HEK293 (cell line): ENCODE results near the gene LAMP5.

ENCODE experiments used
- CTCF ChIA-PET: fragments of 350-600 bp; formaldehyde crosslinking; extraction: SDS; loops from one replicate; lab custom pipeline; 2021; ENCODE audit warnings: antibody characterized with exemption; lab: Yijun Ruan, JAX
- POLR2A ChIA-PET: fragments of 300-600 bp; formaldehyde crosslinking; extraction: SDS; loops from one replicate; lab custom pipeline; 2020; ENCODE audit warnings: antibody characterized with exemption, inconsistent platforms; lab: Yijun Ruan, JAX
- H3K27ac ChIP-seq: fragments of 200-500 bp; sonication (Bioruptor generic); 2 replicates; pipeline ENCODE4 v1.5.1; 2014; ENCODE audit warnings: low read depth, low read length, control low read depth, inconsistent platforms; ENCODE audit errors: extremely low read depth
- H3K36me3 ChIP-seq, 2 experiments: fragments of 200-500 bp in 1 of 2; sonication (Bioruptor generic) in 1 of 2; 1 replicate in 1 of 2; 2 replicates in 1 of 2; pipeline ENCODE4 v1.5.1; 2014 to 2017; ENCODE audit warnings: inconsistent platforms in 2 of 2, low read length in 2 of 2; ENCODE audit not compliant: control insufficient read depth in 2 of 2, insufficient read depth in 1 of 2
- H3K4me1 ChIP-seq: fragments of 200-500 bp; sonication (Bioruptor generic); 2 replicates; pipeline ENCODE4 v1.5.1; 2014; ENCODE audit warnings: mild to moderate bottlenecking, low read length, inconsistent platforms; ENCODE audit not compliant: control insufficient read depth, insufficient read depth
- H3K4me3 ChIP-seq: 2 replicates; pipeline ENCODE4 v1.5.1; 2011; ENCODE audit warnings: low read depth, mild to moderate bottlenecking, control low read depth, low read length, moderate library complexity
- H3K9me3 ChIP-seq: fragments of 200-500 bp; sonication (Bioruptor generic); 2 replicates; pipeline ENCODE4 v1.5.1; 2014; ENCODE audit warnings: low read depth, low read length, inconsistent platforms; ENCODE audit not compliant: control insufficient read depth, insufficient read depth
- BCL11B ChIP-seq: fragments of 450-650 bp; formaldehyde crosslinking; IDR thresholded peaks from 2 replicates; pipeline ENCODE4 v1.5.1; 2016; ENCODE audit warnings: low read depth, missing biosample characterization, missing genetic modification characterization
- GLI2 ChIP-seq: fragments of 450-650 bp; formaldehyde crosslinking; IDR thresholded peaks from 2 replicates; pipeline ENCODE4; 2017; ENCODE audit warnings: missing biosample characterization, missing genetic modification characterization, low read depth, borderline replicate concordance
- GLI4 ChIP-seq: fragments of 450-650 bp; formaldehyde crosslinking; IDR thresholded peaks from 2 replicates; pipeline ENCODE4 v1.5.1; 2016; ENCODE audit warnings: missing biosample characterization, missing genetic modification characterization
- KLF9 ChIP-seq: fragments of 450-650 bp; formaldehyde crosslinking; IDR thresholded peaks from 2 replicates; pipeline ENCODE4 v1.5.1; 2016; ENCODE audit warnings: missing biosample characterization, missing genetic modification characterization, low read depth
- SCRT1 ChIP-seq: fragments of 450-650 bp; formaldehyde crosslinking; IDR thresholded peaks from 2 replicates; pipeline ENCODE4 v1.5.1; 2016; ENCODE audit warnings: missing biosample characterization, missing genetic modification characterization, borderline replicate concordance
- ZFP3 ChIP-seq: fragments of 450-650 bp; formaldehyde crosslinking; IDR thresholded peaks from 2 replicates; pipeline ENCODE4 v1.5.1; 2016; ENCODE audit warnings: low read depth, missing biosample characterization, missing genetic modification characterization
- ZFP69B ChIP-seq: fragments of 450-650 bp; formaldehyde crosslinking; IDR thresholded peaks from 2 replicates; pipeline ENCODE4 v1.5.1; 2016; ENCODE audit warnings: missing biosample characterization, missing genetic modification characterization
- ZNF169 ChIP-seq: fragments of 450-650 bp; formaldehyde crosslinking; IDR thresholded peaks from 2 replicates; pipeline ENCODE4 v1.5.1; 2016; ENCODE audit warnings: missing biosample characterization, missing genetic modification characterization
- ZNF274 ChIP-seq, 2 experiments: fragments of 200-500 bp in 1 of 2; fragments of 450-650 bp in 1 of 2; sonication (Bioruptor generic) in 1 of 2; formaldehyde crosslinking in 1 of 2; IDR thresholded peaks; 2 replicates each; pipeline versions ENCODE4 v1.5.1 to v1.6.1; 2014 to 2016; ENCODE audit warnings: borderline replicate concordance in 1 of 2, inconsistent platforms in 1 of 2, low read length in 1 of 2, missing biosample characterization in 1 of 2, missing genetic modification characterization in 1 of 2
- ZNF449 ChIP-seq: fragments of 450-650 bp; formaldehyde crosslinking; IDR thresholded peaks from 2 replicates; pipeline ENCODE4 v1.5.1; 2017; ENCODE audit warnings: missing biosample characterization, mild to moderate bottlenecking, missing genetic modification characterization, moderate library complexity
- ZNF621 ChIP-seq: fragments of 450-650 bp; formaldehyde crosslinking; IDR thresholded peaks from 2 replicates; pipeline ENCODE4 v1.5.1; 2017; ENCODE audit warnings: missing biosample characterization, missing genetic modification characterization
- ZNF654 ChIP-seq: fragments of 450-650 bp; formaldehyde crosslinking; IDR thresholded peaks from 2 replicates; pipeline ENCODE4 v1.5.1; 2016; ENCODE audit warnings: low read depth, missing biosample characterization, missing genetic modification characterization
- ZNF670 ChIP-seq: fragments of 450-650 bp; formaldehyde crosslinking; IDR thresholded peaks from 2 replicates; pipeline ENCODE4 v1.5.1; 2016; ENCODE audit warnings: missing biosample characterization, missing genetic modification characterization, low read depth
- ZNF707 ChIP-seq: fragments of 450-650 bp; formaldehyde crosslinking; IDR thresholded peaks from 2 replicates; pipeline ENCODE4 v1.5.1; 2016; ENCODE audit warnings: missing biosample characterization, missing genetic modification characterization
- ZNF76 ChIP-seq: fragments of 450-650 bp; formaldehyde crosslinking; IDR thresholded peaks from 2 replicates; pipeline ENCODE4; 2016; ENCODE audit warnings: low read depth, missing biosample characterization, missing genetic modification characterization, borderline replicate concordance
- ZNF791 ChIP-seq: fragments of 450-650 bp; formaldehyde crosslinking; IDR thresholded peaks from 2 replicates; pipeline ENCODE4 v1.5.1; 2016; ENCODE audit warnings: missing biosample characterization, missing genetic modification characterization
- ZSCAN16 ChIP-seq: fragments of 450-650 bp; formaldehyde crosslinking; IDR thresholded peaks from 2 replicates; pipeline ENCODE4 v1.5.1; 2016; ENCODE audit warnings: missing biosample characterization, missing genetic modification characterization
- TF ChIP-seq, protein P1 (sequence below): fragments of 450-650 bp; formaldehyde crosslinking; IDR thresholded peaks from 2 replicates; pipeline ENCODE4 v1.5.1; 2016; ENCODE audit warnings: missing biosample characterization, missing genetic modification characterization
- TF ChIP-seq, protein P2 (sequence below): fragments of 450-650 bp; formaldehyde crosslinking; IDR thresholded peaks from 2 replicates; pipeline ENCODE4 v1.5.1; 2017; ENCODE audit warnings: missing biosample characterization, missing genetic modification characterization

LAMP5 gene

GRCh38 chr20:9514461-9515213 lies at the start of gene LAMP5 (continued):
- TF ChIP-seq GLI4 (tag by site-specific recombination) (no peak), ZNF449 (tag by site-specific recombination) (no peak), ZNF670 (tag by site-specific recombination) (no peak), BCL11B (tag by site-specific recombination) (no peak), ZFP3 (tag by site-specific recombination) (no peak), ZNF169 (no peak), ZNF791 (no peak), ZNF707 (tag by site-specific recombination) (no peak), SCRT1 (tag by site-specific recombination) (no peak), ZNF621 (tag by site-specific recombination) (no peak), ZNF76 (tag by site-specific recombination) (no peak), KLF9 (tag by site-specific recombination) (no peak), GLI2 (no peak), ZSCAN16 (no peak)
- TF ChIP-seq, protein P1, sequence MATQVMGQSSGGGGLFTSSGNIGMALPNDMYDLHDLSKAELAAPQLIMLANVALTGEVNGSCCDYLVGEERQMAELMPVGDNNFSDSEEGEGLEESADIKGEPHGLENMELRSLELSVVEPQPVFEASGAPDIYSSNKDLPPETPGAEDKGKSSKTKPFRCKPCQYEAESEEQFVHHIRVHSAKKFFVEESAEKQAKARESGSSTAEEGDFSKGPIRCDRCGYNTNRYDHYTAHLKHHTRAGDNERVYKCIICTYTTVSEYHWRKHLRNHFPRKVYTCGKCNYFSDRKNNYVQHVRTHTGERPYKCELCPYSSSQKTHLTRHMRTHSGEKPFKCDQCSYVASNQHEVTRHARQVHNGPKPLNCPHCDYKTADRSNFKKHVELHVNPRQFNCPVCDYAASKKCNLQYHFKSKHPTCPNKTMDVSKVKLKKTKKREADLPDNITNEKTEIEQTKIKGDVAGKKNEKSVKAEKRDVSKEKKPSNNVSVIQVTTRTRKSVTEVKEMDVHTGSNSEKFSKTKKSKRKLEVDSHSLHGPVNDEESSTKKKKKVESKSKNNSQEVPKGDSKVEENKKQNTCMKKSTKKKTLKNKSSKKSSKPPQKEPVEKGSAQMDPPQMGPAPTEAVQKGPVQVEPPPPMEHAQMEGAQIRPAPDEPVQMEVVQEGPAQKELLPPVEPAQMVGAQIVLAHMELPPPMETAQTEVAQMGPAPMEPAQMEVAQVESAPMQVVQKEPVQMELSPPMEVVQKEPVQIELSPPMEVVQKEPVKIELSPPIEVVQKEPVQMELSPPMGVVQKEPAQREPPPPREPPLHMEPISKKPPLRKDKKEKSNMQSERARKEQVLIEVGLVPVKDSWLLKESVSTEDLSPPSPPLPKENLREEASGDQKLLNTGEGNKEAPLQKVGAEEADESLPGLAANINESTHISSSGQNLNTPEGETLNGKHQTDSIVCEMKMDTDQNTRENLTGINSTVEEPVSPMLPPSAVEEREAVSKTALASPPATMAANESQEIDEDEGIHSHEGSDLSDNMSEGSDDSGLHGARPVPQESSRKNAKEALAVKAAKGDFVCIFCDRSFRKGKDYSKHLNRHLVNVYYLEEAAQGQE (tag by site-specific recombination) = peak; percentile 92
- TF ChIP-seq, protein P2, sequence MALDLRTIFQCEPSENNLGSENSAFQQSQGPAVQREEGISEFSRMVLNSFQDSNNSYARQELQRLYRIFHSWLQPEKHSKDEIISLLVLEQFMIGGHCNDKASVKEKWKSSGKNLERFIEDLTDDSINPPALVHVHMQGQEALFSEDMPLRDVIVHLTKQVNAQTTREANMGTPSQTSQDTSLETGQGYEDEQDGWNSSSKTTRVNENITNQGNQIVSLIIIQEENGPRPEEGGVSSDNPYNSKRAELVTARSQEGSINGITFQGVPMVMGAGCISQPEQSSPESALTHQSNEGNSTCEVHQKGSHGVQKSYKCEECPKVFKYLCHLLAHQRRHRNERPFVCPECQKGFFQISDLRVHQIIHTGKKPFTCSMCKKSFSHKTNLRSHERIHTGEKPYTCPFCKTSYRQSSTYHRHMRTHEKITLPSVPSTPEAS (tag by site-specific recombination) = no peak

GRCh38 chr20:9467995-9468394 lies 46.4 kb upstream of the LAMP5 start:
- H3K4me3 ChIP-seq = no peak overlapping the region
- H3K4me1 ChIP-seq = no peaks in the 10 kb centered on the region
- H3K9me3 ChIP-seq = no peaks in the 10 kb centered on the region
- TF ChIP-seq ZNF274 (IDR thresholded peaks at IDR 0.05; ENCODE audit: low read length) (no peak), ZNF274 (tag by site-specific recombination; IDR thresholded peaks at IDR 0.05; ENCODE audit: borderline replicate concordance) (no peak), ZFP69B (tag by site-specific recombination) (no peak), ZNF654 (tag by site-specific recombination) (peak; percentile 20), BCL11B (tag by site-specific recombination) (no peak)
- no peaks in the 10 kb centered on the region for H3K36me3 ChIP-seq
- ChIA-PET CTCF (interaction anchor here (0.6 to 1.8 kb wide), 7 partner anchors 8 to 418 kb away, joined by 3 to 8 read pairs (median 5); no protein-coding TSS in a partner anchor), POLR2A (interaction anchor here (0.9 kb wide), 1 partner anchor 136 kb away, joined by 3 read pairs; no protein-coding TSS in a partner anchor)
- H3K27ac ChIP-seq = no peak overlapping the region
